GOT3 (cell line): ENCODE data around the gene PIF1.
"Not testable (repeated sequence)": the region's sequence is repeated elsewhere in the genome, so short reads cannot be mapped to it uniquely, and the experiment has no call there.

Source experiments
- DNase-seq: peaks from one replicate; lab custom pipeline; 2025; ENCODE audit warnings: mixed read lengths; lab: John Stamatoyannopoulos, UW

The PIF1 gene

DNA sequence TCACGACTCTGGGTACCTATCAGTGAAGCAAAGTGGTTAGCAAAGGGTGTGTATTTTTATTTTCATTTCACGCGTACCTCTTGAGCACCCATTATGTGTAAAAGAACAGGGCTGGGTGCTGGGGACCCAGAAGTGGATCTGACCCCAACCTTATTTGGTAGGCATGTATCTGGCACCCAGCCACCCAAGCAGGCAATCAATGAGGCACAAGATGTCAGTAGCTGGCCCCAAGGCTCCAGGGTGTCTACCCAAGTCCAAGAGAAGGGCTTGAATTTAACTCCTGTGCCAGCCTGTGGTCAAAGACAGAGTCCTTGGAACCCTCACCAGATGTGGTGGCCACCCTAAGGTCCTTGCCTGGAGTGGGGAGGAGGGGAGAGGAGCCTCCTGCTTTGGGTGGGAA lies 22.0 kb upstream of the PIF1 start:
- no peak for DNase-seq

- no peak for DNase-seq
These were observed 21.6 kb upstream of the PIF1 start for GRCh38 chr15:64847016-64847415.

GRCh38 chr15:64845831-64846595 lies 20.6 kb upstream of the PIF1 start:
- DNase-seq: no peak

- DNase-seq: no peak
These were observed 19.8 kb upstream of the PIF1 start for GRCh38 chr15:64845183-64845611.

GRCh38 chr15:64844576-64845145 lies 19.2 kb upstream of the PIF1 start:
- DNase-seq: no peak

GRCh38 chr15:64843991-64844390 lies 18.5 kb upstream of the PIF1 start:
- DNase-seq: no peak

GRCh38 chr15:64842986-64843561 lies 17.6 kb upstream of the PIF1 start:
- no peak for DNase-seq

DNA sequence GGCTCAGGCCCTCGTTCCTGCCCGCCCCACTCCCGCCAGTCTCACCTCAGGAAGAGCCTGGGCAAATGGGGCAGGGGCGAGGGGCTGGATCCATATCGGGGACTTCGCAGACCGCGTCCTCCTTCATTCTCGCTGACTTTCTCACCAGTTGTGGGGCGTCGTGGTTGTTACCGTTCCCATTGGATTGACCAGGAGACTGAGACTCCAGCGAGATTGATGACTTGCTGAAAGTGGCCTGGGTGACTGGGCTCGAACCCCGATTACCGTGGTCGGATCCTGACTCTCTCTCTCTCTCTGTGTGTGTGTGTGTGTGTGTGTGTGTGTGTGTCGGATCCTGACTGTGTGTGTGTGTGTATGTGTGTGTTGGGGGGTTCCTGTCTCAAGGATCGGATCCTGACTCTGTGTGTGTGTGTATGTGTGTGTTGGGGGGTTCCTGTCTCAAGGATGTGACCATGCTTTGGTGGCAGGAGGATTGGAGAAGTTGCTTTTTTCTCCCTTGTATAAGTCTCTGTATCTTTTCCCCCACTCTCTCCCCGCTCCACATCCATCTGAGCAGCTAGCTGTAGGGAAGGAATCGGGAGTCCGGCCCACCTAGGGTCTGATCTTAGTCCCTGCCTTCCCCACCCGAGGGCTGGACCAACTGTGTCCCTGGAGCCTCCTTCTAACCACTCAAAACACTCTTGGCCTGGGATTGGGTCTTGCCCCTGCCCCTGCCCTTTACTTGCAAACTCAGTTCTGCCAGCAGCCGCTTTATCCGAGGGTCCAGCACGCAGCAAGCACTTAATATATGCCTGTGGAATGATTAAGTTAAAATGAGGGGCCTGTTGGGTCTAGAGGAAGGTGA lies 16.9 kb upstream of the PIF1 start:
- DNase-seq: no peak

- peak; percentile 93 for DNase-seq
These were observed 16.1 kb upstream of the PIF1 start, which contains the start of gene PLEKHO2 for GRCh38 chr15:64841344-64842095. Gene PLEKHO2, plus strand, starts transcription at chr15:64841915. Its CDS starts 102 bp downstream, at chr15:64842017.

- DNase-seq: no peak
These were observed 15.6 kb upstream of the PIF1 start for GRCh38 chr15:64841060-64841343.

DNA sequence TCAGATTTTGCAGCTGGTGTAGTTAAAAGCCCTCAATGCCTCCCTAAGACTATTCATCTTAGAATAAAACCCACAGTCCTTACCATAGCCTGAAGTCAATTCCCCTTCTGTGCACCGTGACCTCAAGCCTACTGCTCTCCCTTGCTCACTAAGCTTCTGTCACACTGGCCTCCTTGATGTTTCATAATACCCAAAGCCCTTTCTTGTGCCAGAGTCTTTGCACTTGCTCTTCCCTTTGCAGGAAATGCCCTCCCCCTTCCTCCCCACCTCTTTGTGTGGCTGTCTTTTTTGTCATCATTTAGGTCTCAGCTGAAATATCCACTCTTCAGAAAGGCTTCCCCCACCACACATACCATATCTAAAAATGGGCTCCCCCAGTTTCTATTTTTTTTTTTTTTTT lies 12.1 kb upstream of the PIF1 start:
- no peak for DNase-seq

DNA sequence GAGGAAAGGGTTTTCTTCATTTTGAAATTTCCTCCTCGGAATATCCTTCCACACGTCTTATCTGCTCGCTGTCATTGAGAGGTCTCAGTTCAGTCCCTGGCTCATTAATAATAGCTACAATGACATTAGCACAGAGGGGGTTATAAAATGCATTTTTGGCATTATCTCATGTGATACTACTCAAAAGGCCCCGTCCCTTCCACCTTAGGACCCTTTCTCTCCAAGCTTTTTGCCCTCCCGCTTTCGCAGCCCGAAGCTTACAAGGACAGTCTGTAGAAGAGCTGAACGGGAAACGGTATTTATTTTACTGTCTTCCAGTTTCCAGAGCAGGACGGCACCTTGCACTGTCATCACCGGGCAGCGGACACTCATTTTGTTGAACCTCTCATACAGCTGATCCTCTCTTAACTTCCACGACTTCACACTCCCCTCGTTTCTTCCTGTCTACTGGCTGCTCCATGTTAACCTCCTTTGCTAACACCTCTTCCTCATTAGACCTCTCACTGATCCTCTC lies 10.6 kb upstream of the PIF1 start:
- no peak for DNase-seq

DNA sequence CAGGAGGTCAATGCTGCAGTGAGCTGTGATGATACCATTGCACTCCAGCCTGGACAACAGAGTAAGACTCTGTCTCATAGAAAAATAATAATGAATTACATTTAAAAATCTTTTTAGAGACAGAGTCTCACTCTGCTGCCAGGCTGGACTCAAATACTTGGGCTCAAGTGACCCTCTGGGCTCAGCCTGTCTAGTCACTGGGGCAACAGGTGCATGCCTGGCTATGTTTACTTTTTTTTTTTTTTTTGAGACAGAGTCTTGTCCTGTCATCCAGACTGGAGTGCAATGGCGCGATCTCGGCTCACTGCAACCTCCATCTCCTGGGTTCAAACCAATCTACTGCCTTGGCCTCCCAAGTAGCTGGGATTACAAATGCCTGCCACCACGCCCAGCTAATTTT lies 8.2 kb upstream of the PIF1 start:
- no peak for DNase-seq

DNA sequence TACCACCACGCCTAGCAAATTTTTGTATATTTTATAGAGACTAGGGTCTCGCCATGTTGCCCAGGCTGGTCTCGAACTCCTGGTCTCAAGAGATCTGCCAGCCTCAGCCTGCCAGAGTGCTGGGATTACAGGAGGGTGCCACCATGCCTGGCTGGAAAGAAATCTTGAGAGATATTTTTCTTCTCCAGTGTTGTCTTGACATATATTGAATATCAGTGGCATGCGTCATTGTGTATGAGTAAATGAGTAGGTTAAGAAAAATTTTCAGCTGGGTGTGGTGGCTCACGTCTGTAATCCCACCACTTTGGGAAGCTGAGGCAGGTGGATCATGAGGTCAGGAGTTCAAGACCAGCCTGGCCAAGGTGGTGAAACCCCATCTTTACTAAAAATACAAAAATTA lies 3.5 kb upstream of the PIF1 start:
- DNase-seq: no peak

GRCh38 chr15:64824929-64825430 lies 467 bp downstream of the PIF1 start:
- DNase-seq: no peak

DNA sequence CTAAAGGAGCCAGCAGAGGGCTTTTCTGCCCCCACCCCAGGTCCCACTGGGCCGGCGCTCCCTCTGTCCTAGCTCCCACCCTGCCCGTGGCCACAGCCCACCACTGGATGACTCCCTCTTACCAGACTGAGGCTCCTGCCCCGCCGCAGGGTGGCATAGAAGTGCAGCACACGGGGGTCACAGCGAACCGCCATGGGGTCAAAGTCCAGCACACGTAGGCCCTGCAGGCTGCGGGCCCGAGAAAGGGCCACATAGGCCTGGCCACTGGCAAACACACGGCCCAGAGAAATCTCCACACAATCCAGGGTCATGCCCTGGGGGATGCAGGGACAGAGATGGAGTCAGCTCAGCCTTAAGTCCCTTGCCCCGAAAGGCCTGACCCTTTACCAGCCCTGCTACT lies 9.0 kb downstream of the PIF1 start:
- no peak for DNase-seq

GRCh38 chr15:64814965-64815364 lies 10.5 kb downstream of the PIF1 start:
- not testable (repeated sequence) for DNase-seq

GRCh38 chr15:64814283-64814682 lies 11.2 kb downstream of the PIF1 start:
- DNase-seq: not testable (repeated sequence)

DNA sequence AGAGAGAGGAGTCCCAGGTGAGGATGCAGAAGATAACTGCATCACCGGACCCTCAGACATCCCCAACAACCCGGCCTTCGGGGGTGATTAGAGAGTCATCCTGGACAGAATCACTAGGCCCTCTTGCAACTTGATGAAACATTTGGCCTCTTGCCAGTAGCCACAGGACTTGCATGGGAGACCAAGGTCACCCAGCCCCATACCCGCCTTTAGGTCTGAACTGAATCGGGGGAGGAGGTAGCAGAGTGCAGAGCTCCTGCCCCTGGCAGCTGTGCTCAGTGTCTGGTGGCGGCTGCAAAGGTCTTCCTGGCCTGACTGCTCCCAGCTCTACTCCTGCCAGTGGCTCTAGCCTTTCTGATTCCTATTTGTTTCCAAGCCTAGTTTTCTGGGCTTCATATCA lies 12.4 kb downstream of the PIF1 start:
- DNase-seq: no peak

DNA sequence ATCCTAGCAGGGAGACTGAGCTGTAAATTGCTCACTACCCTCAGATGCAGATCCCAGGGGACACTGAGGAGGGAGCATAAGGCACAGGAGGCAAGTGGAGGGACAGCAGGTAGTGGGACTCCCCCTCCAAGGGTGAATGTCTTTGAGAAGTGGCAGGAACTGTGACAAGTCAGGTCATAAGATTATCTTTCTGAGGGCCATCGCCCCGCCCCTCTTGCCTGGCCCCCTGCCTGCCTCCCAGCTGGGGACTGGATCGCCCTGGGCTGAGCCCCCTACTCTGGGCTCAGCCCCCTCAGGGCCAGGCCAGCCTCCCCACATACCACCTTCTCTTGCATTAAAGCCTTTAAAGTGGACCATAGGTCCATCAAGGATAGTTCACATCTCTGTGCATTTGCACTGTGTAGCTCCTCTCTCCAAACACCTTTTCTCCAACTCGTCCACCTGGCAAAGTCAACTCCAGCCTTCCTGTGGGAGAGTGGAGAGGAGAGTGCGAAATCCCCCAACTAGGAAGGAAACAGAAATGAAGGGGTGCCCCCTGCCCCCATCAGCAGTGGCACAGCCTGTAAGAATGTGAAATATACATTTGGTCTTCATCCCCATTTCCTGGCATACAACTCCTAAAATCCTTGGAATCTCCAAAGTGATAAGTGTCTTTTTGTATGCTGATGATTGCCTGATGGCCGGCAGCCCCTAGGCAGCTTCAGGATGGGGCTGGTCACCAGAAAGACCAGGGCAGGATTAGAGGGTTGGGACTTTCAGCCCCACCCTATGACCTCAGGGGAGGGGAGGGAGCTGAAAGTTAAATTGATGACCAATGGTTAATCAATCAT lies 14.7 kb downstream of the PIF1 start:
- DNase-seq: no peak
